Prostate gland (tissue), 2 donors: ENCODE results near the gene ZAP70. TPM values are rescaled to one million over a fixed set of nuclear protein-coding genes. Genes with fewer than 3 reads are reported as not detected.

Source experiments
- DNase-seq: peaks from one replicate; pipeline ENCODE4 v3.0.0-alpha.2; 2019; ENCODE audit warnings: low spot score
- H3K27ac ChIP-seq, 2 donors: fragments of 200-600 bp; sonication (generic); 2 replicates each; pipeline ENCODE4 v1.5.1; 2017 to 2019
- H3K27me3 ChIP-seq: fragments of 200-600 bp; sonication (generic); replicated peaks from 2 replicates; pipeline ENCODE4 v1.5.1; 2019; ENCODE audit not compliant: insufficient read depth
- H3K36me3 ChIP-seq, 2 donors: fragments of 200-600 bp; sonication (generic); 1 replicate in 1 of 2; 2 replicates in 1 of 2; pipeline versions ENCODE4 v1.5.1 to v1.8.1; 2017 to 2019
- H3K4me1 ChIP-seq: fragments of 200-600 bp; sonication (generic); replicated peaks from 2 replicates; pipeline ENCODE4 v1.5.1; 2019
- H3K4me3 ChIP-seq, 2 donors: fragments of 200-600 bp; sonication (generic); 2 replicates each; pipeline ENCODE4 v1.5.1; 2017 to 2019
- H3K9me3 ChIP-seq: fragments of 200-600 bp; sonication (generic); 2 replicates; pipeline ENCODE4 v1.5.1; 2017
- POLR2A ChIP-seq: fragments of 450-650 bp; IDR thresholded peaks from one replicate; pipeline ENCODE4 v1.6.1; 2016; ENCODE audit warnings: antibody characterized with exemption, mild to moderate bottlenecking
- POLR2AphosphoS5 ChIP-seq: sonication (generic); formaldehyde crosslinking; IDR thresholded peaks from one replicate; pipeline ENCODE4 v1.6.1; 2017; ENCODE audit warnings: antibody characterized with exemption
- WGBS: methylation state at CpG from one replicate; pipeline ENCODE4 v1.1.5; 2018; 5-methylcytosine and 5-hydroxymethylcytosine counted together
- intact Hi-C: fragments of 100-400 bp; cut with DNase I; formaldehyde crosslinking; loops from one replicate; pipeline ENCODE4 v1.14.2; 2022
- total RNA-seq, 2 donors: library from RNA; depleted of rRNA; stranded (reverse); fragments of >200 nt; gene quantifications; one replicate each; pipeline ENCODE4 v1.1.0, GENCODE V29; 2016
- TF ChIP-seq, protein P1 (sequence below), 4 experiments: fragments of 200-600 bp in 2 of 4; fragments of 450-650 bp in 2 of 4; sonication (generic) in 2 of 4; IDR thresholded peaks; 1 replicate in 3 of 4; 2 replicates in 1 of 4; pipeline ENCODE4 v1.5.1; 2016 to 2019; ENCODE audit warnings: antibody characterized with exemption in 4 of 4, mild to moderate bottlenecking in 2 of 4, moderate library complexity in 2 of 4

Gene ZAP70
- total RNA-seq, 2 donors from 2014 or later: 1.8 to 3.9 TPM

DNA sequence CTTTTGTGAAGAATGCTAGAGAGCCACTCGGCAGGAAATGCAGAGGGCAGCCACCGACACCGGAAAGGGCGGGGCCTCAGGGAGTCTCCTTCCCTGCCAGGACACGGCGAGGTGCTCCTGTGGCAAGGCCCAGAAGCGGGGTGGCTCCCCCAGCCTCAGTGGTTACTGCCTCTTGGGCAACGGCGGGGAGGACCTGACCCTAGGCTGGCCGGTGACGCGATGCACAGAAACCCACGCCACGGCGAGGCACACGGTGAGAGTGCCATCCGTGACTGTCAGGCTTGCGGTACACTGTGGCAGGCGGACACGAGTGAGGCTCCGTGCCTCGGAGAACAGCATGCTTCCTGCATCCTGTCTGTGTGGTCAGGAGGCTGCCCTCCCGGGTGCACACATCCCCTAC, 47.8 kb downstream of the ZAP70 start:
- TF ChIP-seq POLR2AphosphoS5 (no peak), POLR2A (no peak)
- TF ChIP-seq, protein P1, sequence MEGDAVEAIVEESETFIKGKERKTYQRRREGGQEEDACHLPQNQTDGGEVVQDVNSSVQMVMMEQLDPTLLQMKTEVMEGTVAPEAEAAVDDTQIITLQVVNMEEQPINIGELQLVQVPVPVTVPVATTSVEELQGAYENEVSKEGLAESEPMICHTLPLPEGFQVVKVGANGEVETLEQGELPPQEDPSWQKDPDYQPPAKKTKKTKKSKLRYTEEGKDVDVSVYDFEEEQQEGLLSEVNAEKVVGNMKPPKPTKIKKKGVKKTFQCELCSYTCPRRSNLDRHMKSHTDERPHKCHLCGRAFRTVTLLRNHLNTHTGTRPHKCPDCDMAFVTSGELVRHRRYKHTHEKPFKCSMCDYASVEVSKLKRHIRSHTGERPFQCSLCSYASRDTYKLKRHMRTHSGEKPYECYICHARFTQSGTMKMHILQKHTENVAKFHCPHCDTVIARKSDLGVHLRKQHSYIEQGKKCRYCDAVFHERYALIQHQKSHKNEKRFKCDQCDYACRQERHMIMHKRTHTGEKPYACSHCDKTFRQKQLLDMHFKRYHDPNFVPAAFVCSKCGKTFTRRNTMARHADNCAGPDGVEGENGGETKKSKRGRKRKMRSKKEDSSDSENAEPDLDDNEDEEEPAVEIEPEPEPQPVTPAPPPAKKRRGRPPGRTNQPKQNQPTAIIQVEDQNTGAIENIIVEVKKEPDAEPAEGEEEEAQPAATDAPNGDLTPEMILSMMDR (IDR thresholded peaks at IDR 0.05): no peak
- no peaks in the 10 kb centered on the region for H3K4me1 ChIP-seq
- no peak for DNase-seq
- H3K9me3 ChIP-seq: no peaks in the 10 kb centered on the region
- H3K4me3 ChIP-seq: no peak overlapping the region
- H3K36me3 ChIP-seq: peaks cover 0 to 15% of the 10 kb centered on the region in 2 donors
- intact Hi-C loops: no loop called here
- H3K27me3 ChIP-seq: no peaks in the 10 kb centered on the region
- H3K27ac ChIP-seq: no peak overlapping the region
- 79% methylated on average over 23 of the region's 23 CpGs for WGBS

DNA sequence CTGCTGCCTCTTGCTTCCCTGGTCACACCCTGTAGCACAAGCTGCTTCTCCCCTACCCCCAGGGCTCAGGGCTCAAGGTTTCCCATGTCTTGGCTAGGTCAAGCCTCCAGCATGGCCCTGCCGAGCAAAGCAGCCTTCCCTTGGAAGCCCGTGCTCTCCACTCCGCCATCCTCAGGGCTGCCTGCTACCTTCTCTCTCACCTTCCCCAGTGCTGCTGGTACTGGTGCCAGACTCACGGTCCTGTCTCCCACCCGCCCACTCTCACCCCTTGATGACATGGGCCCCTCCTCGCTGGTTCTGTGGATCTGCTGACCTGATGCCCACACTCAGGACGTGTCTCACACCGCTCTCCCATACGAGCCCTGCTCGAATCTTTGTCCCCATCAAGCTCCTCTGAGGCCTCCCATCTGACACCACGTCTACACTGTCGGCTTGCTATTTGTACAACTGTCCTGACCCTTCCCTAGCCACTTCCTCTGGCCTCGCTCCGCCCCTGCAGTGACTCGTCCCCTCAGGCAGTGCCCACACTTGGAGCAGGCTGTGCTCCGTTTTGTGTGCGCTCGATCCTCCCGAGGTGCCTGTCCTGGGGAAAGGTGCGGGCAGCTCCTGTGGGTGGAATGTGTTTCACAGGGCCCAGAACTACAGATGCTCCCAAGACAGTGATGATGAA, 49.9 kb downstream of the ZAP70 start:
- TF ChIP-seq POLR2AphosphoS5 (no peak), POLR2A (no peak)
- TF ChIP-seq, protein P1 (IDR thresholded peaks at IDR 0.05): no peak
- no peaks in the 10 kb centered on the region for H3K27me3 ChIP-seq
- WGBS: 86% methylated on average over 20 of the region's 20 CpGs
- H3K4me3 ChIP-seq: no peak overlapping the region
- H3K9me3 ChIP-seq: no peaks in the 10 kb centered on the region
- DNase-seq: no peak
- H3K27ac ChIP-seq: no peak overlapping the region
- intact Hi-C loops: no loop called here
- peaks cover 0 to 15% of the 10 kb centered on the region in 2 donors for H3K36me3 ChIP-seq
- no peaks in the 10 kb centered on the region for H3K4me1 ChIP-seq

DNA sequence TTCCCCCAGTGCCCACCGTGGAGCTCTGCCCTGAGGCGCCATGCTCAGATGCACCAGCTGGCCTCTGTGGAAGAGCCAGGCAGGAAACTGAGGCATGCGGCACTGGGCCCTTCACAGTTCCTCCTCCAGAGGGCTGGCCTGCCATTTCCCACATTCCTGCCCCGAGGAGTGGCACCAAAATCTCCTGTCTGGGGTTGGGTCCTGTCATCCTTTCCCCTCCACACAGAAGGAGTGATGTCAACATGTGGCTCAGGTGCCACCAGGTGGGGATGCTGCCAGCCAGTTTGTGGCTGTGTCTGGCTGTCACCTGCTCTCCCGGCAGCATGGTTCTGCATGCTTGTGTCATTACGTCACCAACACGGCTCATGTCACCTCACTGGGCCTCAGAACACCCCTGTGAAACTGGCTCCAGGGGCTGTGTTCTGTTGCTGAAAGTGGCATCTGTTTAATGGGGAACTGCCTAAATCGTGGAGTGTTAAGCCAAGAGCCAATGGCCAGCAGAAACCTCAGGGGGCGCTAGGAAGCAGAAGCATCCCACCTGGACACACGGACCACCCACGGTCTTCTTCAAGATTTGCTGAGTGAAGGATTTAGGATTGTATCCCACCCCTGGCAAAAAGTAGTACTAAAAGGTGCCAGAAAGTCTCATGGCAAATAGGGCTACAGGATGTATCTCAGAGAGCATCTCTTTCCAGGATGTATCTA, 51.3 kb downstream of the ZAP70 start:
- Histone ChIP-seq H3K9me3 (no peaks in the 10 kb centered on the region), H3K4me1 (no peaks in the 10 kb centered on the region), H3K36me3 (peaks cover 0 to 15% of the 10 kb centered on the region in 2 donors), H3K27me3 (no peaks in the 10 kb centered on the region), H3K4me3 (no peak overlapping the region), H3K27ac (no peak overlapping the region)
- intact Hi-C loops: no loop called here
- TF ChIP-seq, protein P1 (IDR thresholded peaks at IDR 0.05): no peak
- TF ChIP-seq POLR2AphosphoS5: no peak
- no peak for TF ChIP-seq POLR2A
- 81% methylated on average over 11 of the region's 11 CpGs for WGBS
- DNase-seq: no peak

DNA sequence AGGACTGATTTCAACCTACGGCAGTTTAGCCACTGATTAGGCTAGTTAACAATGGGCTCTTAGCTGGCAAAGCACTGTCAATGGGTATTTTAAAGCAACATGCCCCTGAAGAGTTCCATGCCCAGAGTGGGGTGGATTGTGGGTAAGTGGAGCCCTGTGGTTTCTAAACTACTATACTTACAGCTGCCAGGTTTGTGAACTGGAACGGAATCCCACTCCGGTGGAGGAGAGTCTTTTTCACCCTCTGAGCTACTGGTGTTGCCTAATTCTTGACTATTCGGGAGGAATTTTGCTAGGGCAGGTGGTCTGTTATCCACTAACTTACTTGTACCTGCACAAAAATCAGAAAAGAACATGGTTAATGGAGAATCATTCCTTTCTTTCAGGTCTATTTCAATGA, 52.6 kb downstream of the ZAP70 start:
- Histone ChIP-seq H3K36me3 (peaks cover 0 to 7% of the 10 kb centered on the region in 2 donors), H3K27me3 (no peaks in the 10 kb centered on the region), H3K9me3 (no peaks in the 10 kb centered on the region), H3K4me3 (no peak overlapping the region), H3K4me1 (no peaks in the 10 kb centered on the region), H3K27ac (no peak overlapping the region)
- TF ChIP-seq, protein P1 (IDR thresholded peaks at IDR 0.05): no peak
- TF ChIP-seq POLR2A: no peak
- no peak for TF ChIP-seq POLR2AphosphoS5
- WGBS: 83% methylated on average over 4 of the region's 4 CpGs
- intact Hi-C loops: no loop called here
- DNase-seq: no peak

DNA sequence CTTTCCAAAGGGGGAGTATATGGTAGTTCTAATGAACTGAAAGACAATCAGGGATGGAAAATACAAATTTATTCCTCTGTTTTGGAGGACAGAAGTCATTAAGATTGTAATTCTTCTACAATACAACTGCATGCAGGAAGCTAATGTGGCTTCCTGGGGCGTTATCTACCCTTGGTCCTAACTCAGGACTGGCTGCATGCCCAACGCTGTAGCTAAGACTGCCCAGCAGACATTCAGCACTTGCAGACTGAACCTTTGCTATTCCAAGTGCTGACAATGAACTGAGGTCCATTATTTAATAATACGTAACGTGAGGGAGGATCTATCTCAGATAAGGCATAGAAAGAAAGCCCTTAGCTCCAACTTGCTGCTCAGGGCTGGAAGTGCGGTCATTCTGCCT, 53.2 kb downstream of the ZAP70 start:
- Histone ChIP-seq H3K27ac (no peak overlapping the region), H3K9me3 (no peaks in the 10 kb centered on the region), H3K4me3 (no peak overlapping the region), H3K4me1 (no peaks in the 10 kb centered on the region), H3K27me3 (no peaks in the 10 kb centered on the region), H3K36me3 (peaks cover 0 to 7% of the 10 kb centered on the region in 2 donors)
- WGBS: 95% methylated on average over 5 of the region's 5 CpGs
- TF ChIP-seq POLR2AphosphoS5: no peak
- TF ChIP-seq, protein P1 (IDR thresholded peaks at IDR 0.05): no peak
- no peak for TF ChIP-seq POLR2A
- DNase-seq: no peak
- intact Hi-C loops: no loop called here
